Measurements from ENCODE around the gene KATNB1. TPM values are rescaled to one million over a fixed set of nuclear protein-coding genes. Genes with fewer than 3 reads are reported as not detected.

Gene KATNB1
- total and polyA plus RNA-seq, 2 experiments from 2014 or later = 31.4 to 65.9 TPM

GRCh38 chr16:57690782-57691471 lies 44.6 kb upstream of the KATNB1 start:
- H3K36me3 Mint-ChIP-seq (ENCODE audit: low read depth) = no peaks in the 10 kb centered on the region

More at GRCh38 chr16:57690782-57691471, 44.6 kb upstream of the KATNB1 start:
- Mint-ChIP-seq H3K27ac (no peak overlapping the region), H3K9me3 (no peaks in the 10 kb centered on the region), H3K4me3 (no peak overlapping the region), H3K27me3 (ENCODE audit: insufficient read depth, low read depth, poor library complexity) (peaks cover 6% of the 10 kb centered on the region), H3K4me1 (peaks cover 15% of the 10 kb centered on the region)
- no peaks in the 10 kb centered on the region for H3K79me2 ChIP-seq (replicated peaks; ENCODE audit: insufficient read depth)
- no peaks in the 10 kb centered on the region for H3K36me3 ChIP-seq (ENCODE audit: insufficient read depth)
- H2AFZ ChIP-seq = no peak overlapping the region
- H3K27me3 ChIP-seq (ENCODE audit: insufficient read depth) = no peaks in the 10 kb centered on the region
- DNase-seq (ENCODE audit: low spot score) (no peak), ATAC-seq (no peak)
- H3F3A ChIP-seq (replicated peaks; ENCODE audit: low read depth) = no peaks in the 10 kb centered on the region
- no peak overlapping the region for H3K27ac ChIP-seq (ENCODE audit: low read depth)
- TF ChIP-seq CTCF (conservative IDR thresholded peaks at IDR 0.05; ENCODE audit: low read depth in 2 of 2) = no peak
- no peak for TF ChIP-seq POLR2AphosphoS5 (IDR thresholded peaks at IDR 0.05; ENCODE audit: low read depth)
- TF ChIP-seq JUNB (IDR thresholded peaks at IDR 0.05; ENCODE audit: unreplicated experiment) = no peak
- no peak for TF ChIP-seq ZNF331 (CRISPR knock-in tag; IDR thresholded peaks at IDR 0.05; ENCODE audit: low read depth)
- no peak for TF ChIP-seq ZNF114 (CRISPR knock-in tag; IDR thresholded peaks at IDR 0.05)
- no peak for TF ChIP-seq EZH2 (IDR thresholded peaks at IDR 0.05; ENCODE audit: low read depth, unreplicated experiment)
- TF ChIP-seq ZNF462 (CRISPR knock-in tag; IDR thresholded peaks at IDR 0.05) = no peak
- TF ChIP-seq NANOG (IDR thresholded peaks at IDR 0.05; ENCODE audit: borderline replicate concordance) = no peak
- TF ChIP-seq, protein P1, sequence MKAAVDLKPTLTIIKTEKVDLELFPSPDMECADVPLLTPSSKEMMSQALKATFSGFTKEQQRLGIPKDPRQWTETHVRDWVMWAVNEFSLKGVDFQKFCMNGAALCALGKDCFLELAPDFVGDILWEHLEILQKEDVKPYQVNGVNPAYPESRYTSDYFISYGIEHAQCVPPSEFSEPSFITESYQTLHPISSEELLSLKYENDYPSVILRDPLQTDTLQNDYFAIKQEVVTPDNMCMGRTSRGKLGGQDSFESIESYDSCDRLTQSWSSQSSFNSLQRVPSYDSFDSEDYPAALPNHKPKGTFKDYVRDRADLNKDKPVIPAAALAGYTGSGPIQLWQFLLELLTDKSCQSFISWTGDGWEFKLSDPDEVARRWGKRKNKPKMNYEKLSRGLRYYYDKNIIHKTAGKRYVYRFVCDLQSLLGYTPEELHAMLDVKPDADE (IDR thresholded peaks at IDR 0.05) = no peak
- no peak for TF ChIP-seq EZH2phosphoT487 (IDR thresholded peaks at IDR 0.05; ENCODE audit: unreplicated experiment)
- H3K9me2 ChIP-seq (ENCODE audit: insufficient read depth) = no peaks in the 10 kb centered on the region
- H4K20me1 ChIP-seq (replicated peaks; ENCODE audit: insufficient read depth) = no peaks in the 10 kb centered on the region
- H3K4me3 ChIP-seq = no peak overlapping the region
- no peak overlapping the region for H3K4me2 ChIP-seq
- no peaks in the 10 kb centered on the region for H3K4me1 ChIP-seq (ENCODE audit: insufficient read depth)

All from GM23338 (cell line).